Natural killer cell treated with Interleukin-12 subunit alpha and Interleukin-12 subunit beta and Interleukin-15 and Interleukin-18, amount 100 ng/mL, for 72 hours (primary cell): ENCODE measurements around the gene USP15. TPM values are rescaled to one million over a fixed set of nuclear protein-coding genes. Genes with fewer than 3 reads are reported as not detected.
A peak's percentile ranks its signal among the peaks of the same experiment; 100 is the strongest.
"Not testable (repeated sequence)": the region's sequence is repeated elsewhere in the genome, so short reads cannot be mapped to it uniquely, and the experiment has no call there.

ENCODE experiments used
- ATAC-seq, 2 donors: fragments of 150-1000 bp; cut with Tn5 transposase in 1 of 2; sonication (Bioruptor Pico), chemical (Tn5 transposase) in 1 of 2; 2 replicates each; pipeline ENCODE4 v1.10.0; 2021
- DNase-seq: peaks from one replicate; pipeline ENCODE4 v3.0.0; 2022; ENCODE audit warnings: low spot score
- H3K27ac Mint-ChIP-seq, 2 donors: 1 replicate in 1 of 2; 2 replicates in 1 of 2; pipeline ENCODE4 v1.8.0; 2022; ENCODE audit warnings: mixed read lengths in 2 of 2, mild to moderate bottlenecking in 1 of 2, moderate library complexity in 1 of 2
- H3K27me3 Mint-ChIP-seq, 2 donors: 1 replicate in 1 of 2; 2 replicates in 1 of 2; pipeline ENCODE4 v1.8.0; 2022; ENCODE audit warnings: mixed read lengths in 2 of 2
- H3K36me3 Mint-ChIP-seq: one replicate; pipeline ENCODE4 v1.8.0; 2022; ENCODE audit warnings: mixed read lengths
- H3K4me1 Mint-ChIP-seq, 2 donors: 1 replicate in 1 of 2; 2 replicates in 1 of 2; pipeline ENCODE4 v1.8.0; 2022; ENCODE audit warnings: low read depth in 2 of 2, mixed read lengths in 2 of 2, mild to moderate bottlenecking in 1 of 2
- H3K4me3 Mint-ChIP-seq: one replicate; pipeline ENCODE4 v1.8.0; 2022; ENCODE audit warnings: mixed read lengths
- H3K9me3 Mint-ChIP-seq: 2 replicates; pipeline ENCODE4 v1.8.0; 2022; ENCODE audit warnings: mixed read lengths
- total RNA-seq, 2 donors: library from RNA; stranded (reverse); gene quantifications; one replicate each; pipeline ENCODE4 v1.2.3, GENCODE V29; 2022

The USP15 gene
- total RNA-seq, 2 donors from 2014 or later, result 154 to 159 TPM

- no peak overlapping the region for H3K4me3 Mint-ChIP-seq
- no peaks in the 10 kb centered on the region for H3K27me3 Mint-ChIP-seq
- H3K4me1 Mint-ChIP-seq, result peaks cover 39 to 40% of the 10 kb centered on the region in 2 donors
- H3K27ac Mint-ChIP-seq, result no peak overlapping the region
- DNase-seq (no peak), ATAC-seq (no peak)
- H3K36me3 Mint-ChIP-seq, result peaks cover 41% of the 10 kb centered on the region
- no peaks in the 10 kb centered on the region for H3K9me3 Mint-ChIP-seq
Measured at GRCh38 chr12:62363506-62363905, 103.3 kb downstream of the USP15 start.

- peaks cover 43% of the 10 kb centered on the region for H3K36me3 Mint-ChIP-seq
- not testable (repeated sequence) for H3K27ac Mint-ChIP-seq, H3K4me3 Mint-ChIP-seq, DNase-seq, H3K27me3 Mint-ChIP-seq, H3K9me3 Mint-ChIP-seq, ATAC-seq
- H3K4me1 Mint-ChIP-seq, result peaks cover 42 to 43% of the 10 kb centered on the region in 2 donors
Measured at GRCh38 chr12:62364697-62365096, 104.5 kb downstream of the USP15 start.

GRCh38 chr12:62365846-62366245 is 105.6 kb downstream of the USP15 start:
- peaks cover 51 to 53% of the 10 kb centered on the region in 2 donors for H3K4me1 Mint-ChIP-seq
- H3K27ac Mint-ChIP-seq, result not testable (repeated sequence)
- peaks cover 47% of the 10 kb centered on the region for H3K36me3 Mint-ChIP-seq

GRCh38 chr12:62368430-62369223 is 108.4 kb downstream of the USP15 start:
- Mint-ChIP-seq H3K4me1 (peaks cover 51 to 56% of the 10 kb centered on the region in 2 donors), H3K36me3 (peaks cover 43% of the 10 kb centered on the region)
- ATAC-seq, H3K9me3 Mint-ChIP-seq, H3K27me3 Mint-ChIP-seq, H3K4me3 Mint-ChIP-seq, H3K27ac Mint-ChIP-seq, DNase-seq: not testable (repeated sequence)

More at GRCh38 chr12:62365846-62366245, 105.6 kb downstream of the USP15 start:
- not testable (repeated sequence) for H3K4me3 Mint-ChIP-seq, DNase-seq, H3K9me3 Mint-ChIP-seq, H3K27me3 Mint-ChIP-seq, ATAC-seq

- no peaks in the 10 kb centered on the region for H3K9me3 Mint-ChIP-seq
- DNase-seq (no peak), ATAC-seq (no peak)
- H3K27me3 Mint-ChIP-seq, result no peaks in the 10 kb centered on the region
- H3K27ac Mint-ChIP-seq, result no peak overlapping the region
- peaks cover 47 to 50% of the 10 kb centered on the region in 2 donors for H3K4me1 Mint-ChIP-seq
- H3K36me3 Mint-ChIP-seq, result peaks cover 36% of the 10 kb centered on the region
- no peak overlapping the region for H3K4me3 Mint-ChIP-seq
Measured at GRCh38 chr12:62370189-62370588, 110.0 kb downstream of the USP15 start.

GRCh38 chr12:62371661-62372060 is 111.5 kb downstream of the USP15 start:
- DNase-seq, result no peak
- peaks cover 22% of the 10 kb centered on the region for H3K36me3 Mint-ChIP-seq
- peaks cover 37 to 39% of the 10 kb centered on the region in 2 donors for H3K4me1 Mint-ChIP-seq
- ATAC-seq, result no peak
- H3K9me3 Mint-ChIP-seq, result no peaks in the 10 kb centered on the region
- no peaks in the 10 kb centered on the region for H3K27me3 Mint-ChIP-seq
- no peak overlapping the region for H3K27ac Mint-ChIP-seq
- H3K4me3 Mint-ChIP-seq, result no peak overlapping the region

GRCh38 chr12:62372134-62372533 is 111.9 kb downstream of the USP15 start:
- Mint-ChIP-seq H3K4me3 (no peak overlapping the region), H3K4me1 (peaks cover 34 to 37% of the 10 kb centered on the region in 2 donors), H3K27ac (no peak overlapping the region), H3K27me3 (no peaks in the 10 kb centered on the region), H3K36me3 (peaks cover 21% of the 10 kb centered on the region), H3K9me3 (no peaks in the 10 kb centered on the region)
- DNase-seq (no peak), ATAC-seq (no peak)

GRCh38 chr12:62372825-62373224 is 112.6 kb downstream of the USP15 start:
- ATAC-seq, result no peak
- H3K4me1 Mint-ChIP-seq, result peaks cover 30 to 32% of the 10 kb centered on the region in 2 donors
- H3K36me3 Mint-ChIP-seq, result peaks cover 16% of the 10 kb centered on the region
- H3K27ac Mint-ChIP-seq, result no peak overlapping the region
- no peaks in the 10 kb centered on the region for H3K9me3 Mint-ChIP-seq
- H3K4me3 Mint-ChIP-seq, result no peak overlapping the region
- DNase-seq, result no peak
- H3K27me3 Mint-ChIP-seq, result no peaks in the 10 kb centered on the region

GRCh38 chr12:62375603-62376002 is 115.4 kb downstream of the USP15 start:
- Mint-ChIP-seq H3K9me3 (no peaks in the 10 kb centered on the region), H3K36me3 (peaks cover 6% of the 10 kb centered on the region), H3K27ac (no peak overlapping the region), H3K4me3 (no peak overlapping the region), H3K4me1 (peaks cover 19 to 25% of the 10 kb centered on the region in 2 donors), H3K27me3 (no peaks in the 10 kb centered on the region)
- ATAC-seq (peak in 1 of 2 donors; percentile 38), DNase-seq (no peak)

GRCh38 chr12:62379026-62379722 is 119.0 kb downstream of the USP15 start:
- H3K27ac Mint-ChIP-seq, result peak overlapping the region; percentile 19 to 36
- no peak overlapping the region for H3K4me3 Mint-ChIP-seq
- peaks cover 11 to 18% of the 10 kb centered on the region in 2 donors for H3K4me1 Mint-ChIP-seq
- ATAC-seq (peak in 1 of 2 donors; percentile 46), DNase-seq (no peak)
- peaks cover 4% of the 10 kb centered on the region for H3K36me3 Mint-ChIP-seq
- no peaks in the 10 kb centered on the region for H3K9me3 Mint-ChIP-seq
- no peaks in the 10 kb centered on the region for H3K27me3 Mint-ChIP-seq

- H3K27me3 Mint-ChIP-seq, result no peaks in the 10 kb centered on the region
- no peak overlapping the region for H3K4me3 Mint-ChIP-seq
- H3K27ac Mint-ChIP-seq, result no peak overlapping the region
- H3K36me3 Mint-ChIP-seq, result peaks cover 4% of the 10 kb centered on the region
- DNase-seq (no peak), ATAC-seq (no peak)
- H3K9me3 Mint-ChIP-seq, result no peaks in the 10 kb centered on the region
- peaks cover 11 to 18% of the 10 kb centered on the region in 2 donors for H3K4me1 Mint-ChIP-seq
Measured at GRCh38 chr12:62379723-62380045, 119.5 kb downstream of the USP15 start.

- no peaks in the 10 kb centered on the region for H3K9me3 Mint-ChIP-seq
- DNase-seq (no peak), ATAC-seq (no peak)
- H3K27ac Mint-ChIP-seq, result no peak overlapping the region
- peaks cover 9% of the 10 kb centered on the region for H3K36me3 Mint-ChIP-seq
- H3K4me1 Mint-ChIP-seq, result peaks cover 6 to 10% of the 10 kb centered on the region in 2 donors
- H3K4me3 Mint-ChIP-seq, result no peak overlapping the region
- no peaks in the 10 kb centered on the region for H3K27me3 Mint-ChIP-seq
Measured at GRCh38 chr12:62382526-62382925, 122.3 kb downstream of the USP15 start.

GRCh38 chr12:62396750-62397149 is 136.5 kb downstream of the USP15 start:
- no peak overlapping the region for H3K4me3 Mint-ChIP-seq
- peaks cover 25% of the 10 kb centered on the region for H3K36me3 Mint-ChIP-seq
- no peak overlapping the region for H3K27ac Mint-ChIP-seq
- ATAC-seq (no peak), DNase-seq (no peak)
- peaks cover 4 to 8% of the 10 kb centered on the region in 2 donors for H3K4me1 Mint-ChIP-seq
- no peaks in the 10 kb centered on the region for H3K27me3 Mint-ChIP-seq
- no peaks in the 10 kb centered on the region for H3K9me3 Mint-ChIP-seq

- DNase-seq, result no peak
- Mint-ChIP-seq H3K36me3 (peaks cover 31% of the 10 kb centered on the region), H3K27me3 (no peaks in the 10 kb centered on the region), H3K9me3 (no peaks in the 10 kb centered on the region), H3K4me1 (peaks cover 10 to 12% of the 10 kb centered on the region in 2 donors), H3K27ac (no peak overlapping the region), H3K4me3 (no peak overlapping the region)
- no peak for ATAC-seq
Measured at GRCh38 chr12:62400135-62400534, 139.9 kb downstream of the USP15 start.
